ENCODE results near the gene OTOA. TPM values are rescaled to one million over a fixed set of nuclear protein-coding genes. Genes with fewer than 3 reads are reported as not detected.

The OTOA gene
- total and polyA plus RNA-seq, 9 donors, result 0.04 to 0.47 (median 0.15) TPM; not detected in 4

DNA sequence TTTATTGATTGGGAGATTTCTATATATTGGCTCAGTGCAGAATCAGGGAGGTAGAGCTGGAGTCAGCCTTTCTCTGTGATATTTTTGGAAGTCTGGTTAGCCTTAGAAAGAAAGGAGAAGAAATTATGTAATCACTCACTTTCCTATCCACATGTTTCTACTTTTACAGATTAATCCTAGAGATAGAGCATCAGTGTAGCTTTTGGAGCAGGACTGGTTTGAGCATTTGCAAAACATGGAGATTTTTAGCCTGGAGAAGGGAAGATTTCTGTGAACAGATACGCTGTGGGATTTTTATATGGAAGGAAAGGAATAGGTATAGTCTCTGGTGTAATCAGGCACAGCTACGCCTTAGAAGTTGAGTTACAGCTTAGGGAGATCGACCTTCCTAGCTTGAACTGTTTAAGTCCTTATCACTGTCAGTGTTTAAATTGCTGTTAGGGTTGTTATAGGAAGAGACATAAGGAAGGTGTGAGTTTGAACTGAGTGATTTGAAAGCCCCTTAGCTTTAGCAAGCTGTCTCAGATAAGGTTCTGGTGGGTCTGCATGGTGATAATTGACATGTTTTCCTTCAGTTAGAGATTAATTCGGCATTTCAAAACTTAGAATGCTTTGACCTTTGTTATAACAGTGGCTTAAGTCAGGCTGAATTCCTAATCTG is 43.9 kb upstream of the OTOA start:
- Histone ChIP-seq H3K36me3 (no peaks in the 10 kb centered on the region), H3K4me1 (ENCODE audit: insufficient read depth) (no peaks in the 10 kb centered on the region), H3K4me3 (no peak overlapping the region), H3K9me3 (no peaks in the 10 kb centered on the region), H3K27me3 (no peaks in the 10 kb centered on the region), H3K27ac (no peak overlapping the region)
- no peak for DNase-seq
- intact Hi-C loops (cut with DNase I), result no loop called here
- 88 to 95% (median 91%) methylated on average over 4 of the region's 4 CpGs for WGBS, 3 donors
- TF ChIP-seq EP300 (IDR thresholded peaks at IDR 0.05) (no peak), POLR2A (IDR thresholded peaks at IDR 0.05) (no peak)
- TF ChIP-seq, protein P1, sequence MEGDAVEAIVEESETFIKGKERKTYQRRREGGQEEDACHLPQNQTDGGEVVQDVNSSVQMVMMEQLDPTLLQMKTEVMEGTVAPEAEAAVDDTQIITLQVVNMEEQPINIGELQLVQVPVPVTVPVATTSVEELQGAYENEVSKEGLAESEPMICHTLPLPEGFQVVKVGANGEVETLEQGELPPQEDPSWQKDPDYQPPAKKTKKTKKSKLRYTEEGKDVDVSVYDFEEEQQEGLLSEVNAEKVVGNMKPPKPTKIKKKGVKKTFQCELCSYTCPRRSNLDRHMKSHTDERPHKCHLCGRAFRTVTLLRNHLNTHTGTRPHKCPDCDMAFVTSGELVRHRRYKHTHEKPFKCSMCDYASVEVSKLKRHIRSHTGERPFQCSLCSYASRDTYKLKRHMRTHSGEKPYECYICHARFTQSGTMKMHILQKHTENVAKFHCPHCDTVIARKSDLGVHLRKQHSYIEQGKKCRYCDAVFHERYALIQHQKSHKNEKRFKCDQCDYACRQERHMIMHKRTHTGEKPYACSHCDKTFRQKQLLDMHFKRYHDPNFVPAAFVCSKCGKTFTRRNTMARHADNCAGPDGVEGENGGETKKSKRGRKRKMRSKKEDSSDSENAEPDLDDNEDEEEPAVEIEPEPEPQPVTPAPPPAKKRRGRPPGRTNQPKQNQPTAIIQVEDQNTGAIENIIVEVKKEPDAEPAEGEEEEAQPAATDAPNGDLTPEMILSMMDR (IDR thresholded peaks at IDR 0.05), result no peak

DNA sequence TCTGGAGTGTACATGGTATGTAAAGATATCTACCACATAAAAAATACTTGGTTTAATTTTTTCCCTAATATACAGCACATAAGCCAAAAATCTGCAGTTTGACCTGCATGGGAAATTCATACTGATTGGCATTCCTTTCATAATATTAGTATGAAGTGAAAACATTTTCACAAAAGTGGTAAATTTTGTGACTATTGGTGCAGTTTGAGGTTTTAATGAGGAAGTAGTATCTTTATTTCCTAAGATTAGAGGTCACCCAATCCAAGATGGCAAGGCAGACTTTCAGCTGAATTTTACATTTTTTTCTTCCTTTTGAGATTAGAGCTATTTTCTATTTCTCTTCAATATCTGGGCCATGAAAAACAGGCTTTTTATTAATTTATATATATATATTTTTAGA is 43.2 kb upstream of the OTOA start:
- Histone ChIP-seq H3K9me3 (no peaks in the 10 kb centered on the region), H3K36me3 (no peaks in the 10 kb centered on the region), H3K4me3 (no peak overlapping the region), H3K27ac (no peak overlapping the region), H3K4me1 (ENCODE audit: insufficient read depth) (no peaks in the 10 kb centered on the region), H3K27me3 (no peaks in the 10 kb centered on the region)
- DNase-seq, result no peak
- no peak for TF ChIP-seq EP300 (IDR thresholded peaks at IDR 0.05)
- TF ChIP-seq, protein P1 (IDR thresholded peaks at IDR 0.05), result no peak
- TF ChIP-seq POLR2A (IDR thresholded peaks at IDR 0.05), result no peak
- intact Hi-C loops (cut with DNase I), result no loop called here

DNA sequence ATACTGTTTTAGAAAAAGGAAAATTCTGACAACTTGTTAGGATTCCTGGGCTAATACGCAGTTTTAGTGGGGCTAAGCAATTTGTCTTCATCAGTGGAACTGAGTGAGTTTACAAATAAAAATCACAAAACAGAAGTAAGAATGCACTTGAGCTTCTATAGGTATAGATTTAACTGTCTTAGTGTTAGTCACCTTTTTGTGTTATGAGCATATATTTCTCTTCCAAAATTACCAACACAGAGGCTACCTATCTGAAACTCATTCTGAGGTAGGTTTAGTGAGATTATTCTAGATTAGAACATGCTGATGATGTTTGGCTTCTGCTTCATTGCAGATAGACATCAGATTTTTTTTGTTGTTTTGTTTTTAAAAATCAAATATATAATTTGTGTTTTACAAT is 41.2 kb upstream of the OTOA start:
- Histone ChIP-seq H3K27me3 (no peaks in the 10 kb centered on the region), H3K4me1 (ENCODE audit: insufficient read depth) (no peaks in the 10 kb centered on the region), H3K36me3 (no peaks in the 10 kb centered on the region), H3K27ac (no peak overlapping the region), H3K9me3 (no peaks in the 10 kb centered on the region), H3K4me3 (no peak overlapping the region)
- WGBS, 3 donors, result 98 to 100% (median 99%) methylated on average over 1 of the region's 1 CpG
- no peak for TF ChIP-seq EP300 (IDR thresholded peaks at IDR 0.05)
- TF ChIP-seq, protein P1 (IDR thresholded peaks at IDR 0.05), result no peak
- no peak for TF ChIP-seq POLR2A (IDR thresholded peaks at IDR 0.05)
- intact Hi-C loops (cut with DNase I), result no loop called here
- no peak for DNase-seq

DNA sequence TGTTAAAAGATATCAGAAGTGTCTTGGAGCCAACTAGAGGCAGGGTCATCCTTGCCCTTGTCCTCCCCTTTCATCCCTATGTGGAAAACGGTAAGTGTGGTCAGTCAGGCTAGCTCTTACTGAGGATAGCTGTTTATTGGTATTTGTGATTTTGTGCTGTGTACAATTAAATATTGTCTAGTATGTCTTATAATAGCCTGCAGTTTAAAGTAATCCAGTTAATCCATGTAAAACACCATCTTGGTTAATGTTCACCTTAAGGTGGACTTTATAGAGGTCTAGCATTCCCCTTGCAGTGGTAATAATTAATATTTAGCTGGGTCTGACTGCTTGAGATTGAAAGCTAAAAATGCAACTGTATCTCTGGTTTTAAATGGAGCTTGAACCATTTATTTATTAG is 38.7 kb upstream of the OTOA start:
- H3K36me3 ChIP-seq, result no peaks in the 10 kb centered on the region

More for the DNA sequence above, 38.7 kb upstream of the OTOA start:
- no peak for DNase-seq
- TF ChIP-seq POLR2A (IDR thresholded peaks at IDR 0.05) (no peak), EP300 (IDR thresholded peaks at IDR 0.05) (no peak)
- TF ChIP-seq, protein P1 (IDR thresholded peaks at IDR 0.05), result no peak
- H3K9me3 ChIP-seq, result no peaks in the 10 kb centered on the region
- H3K27ac ChIP-seq, result no peak overlapping the region
- no peaks in the 10 kb centered on the region for H3K4me1 ChIP-seq (ENCODE audit: insufficient read depth)
- H3K4me3 ChIP-seq, result no peak overlapping the region
- H3K27me3 ChIP-seq, result no peaks in the 10 kb centered on the region
- intact Hi-C loops (cut with DNase I), result no loop called here
- 71 to 80% (median 71%) methylated on average over 1 of the region's 1 CpG for WGBS, 3 donors

Data from ovary (tissue), 9 donors.